Lung microvascular endothelial cell (primary cell): ENCODE results near the gene RNF8. TPM values are rescaled to one million over a fixed set of nuclear protein-coding genes. Genes with fewer than 3 reads are reported as not detected.

Experiments used
- DNase-seq, 2 donors: peaks; one replicate each; pipeline versions ENCODE4 v3.0.0 to v3.0.0-alpha.2; 2010; ENCODE audit warnings: low read depth in 2 of 2
- total RNA-seq: library from RNA; depleted of rRNA; stranded (reverse); fragments of >200 nt; gene quantifications from 2 replicates; pipeline ENCODE4 v1.2.1, GENCODE V29; 2014

The RNF8 gene
- total RNA-seq, 1 donor from 2014 or later = 20.8 TPM

DNA sequence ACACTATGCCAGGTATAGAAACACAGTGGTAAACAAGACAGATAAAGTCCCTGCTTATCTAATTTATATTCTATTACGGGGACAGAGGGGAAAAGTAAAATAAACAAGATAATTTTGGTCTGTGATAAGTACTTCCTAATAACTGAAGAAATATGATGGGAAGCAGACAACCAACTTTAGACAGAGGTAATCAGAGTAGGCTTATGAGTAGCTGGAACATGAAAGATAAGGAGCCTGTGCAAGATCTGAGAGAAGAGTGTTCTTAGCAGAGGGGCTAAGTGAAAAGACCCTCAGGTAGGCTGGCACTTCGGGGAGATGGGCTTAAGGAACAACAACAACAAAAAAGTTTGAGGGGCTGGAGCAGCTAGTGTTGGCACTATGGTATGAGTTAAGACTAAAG lies 4.1 kb downstream of the RNF8 start:
- no peak for DNase-seq

DNA sequence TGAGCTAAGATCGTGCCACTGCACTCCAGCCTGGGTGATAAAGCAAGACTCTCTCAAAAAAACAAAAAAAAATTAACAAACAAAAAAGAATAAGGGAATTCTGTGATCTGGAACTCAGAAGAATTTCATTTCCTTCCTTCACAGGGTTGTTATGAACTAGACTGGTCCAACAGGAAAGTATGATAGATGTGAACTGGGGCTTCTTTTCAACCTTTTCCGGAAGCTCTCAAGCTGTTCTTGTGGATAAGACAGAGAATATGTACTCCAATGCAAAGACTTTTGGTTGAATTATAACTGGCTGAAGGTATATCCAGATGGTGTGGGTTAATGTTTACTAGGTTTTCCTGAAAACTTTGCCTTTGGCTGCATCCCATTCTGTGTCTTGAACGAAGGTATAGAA lies 5.3 kb downstream of the RNF8 start:
- DNase-seq = peak; percentile 17 to 87

DNA sequence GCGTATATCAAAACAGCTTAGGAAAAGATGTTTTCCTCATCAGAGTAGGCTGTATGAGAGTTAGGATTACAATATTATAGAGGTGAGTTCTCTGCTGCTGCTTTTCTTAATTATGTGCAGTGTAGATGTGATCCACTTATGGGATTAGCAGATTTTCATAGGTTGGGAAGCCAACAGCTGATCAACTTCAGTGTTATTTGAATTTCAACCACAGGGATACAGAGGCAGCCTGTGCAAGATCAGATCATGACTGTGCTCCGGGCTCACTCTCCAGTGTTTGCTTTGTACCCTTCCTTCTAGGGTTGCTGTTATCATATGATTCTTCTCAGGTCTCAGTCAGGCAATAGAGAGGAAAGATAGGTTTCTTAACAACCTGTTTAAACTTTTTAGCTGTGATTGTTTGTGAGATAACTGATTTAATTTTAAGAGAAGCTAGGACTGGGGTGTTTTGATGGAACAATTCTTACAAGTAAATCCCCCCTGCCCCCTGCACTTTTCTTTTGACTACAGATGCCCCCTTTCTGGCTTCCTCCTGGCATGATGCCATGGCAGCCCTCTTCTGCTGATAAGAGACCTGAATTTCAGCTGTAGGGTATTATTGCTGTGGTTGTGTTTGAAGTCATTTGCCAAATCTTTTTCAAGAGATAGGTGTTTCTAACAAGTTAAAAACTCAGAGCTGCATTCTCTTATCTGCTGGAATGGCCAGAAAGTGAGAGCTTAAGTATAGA lies 8.5 kb downstream of the RNF8 start:
- no peak for DNase-seq

DNA sequence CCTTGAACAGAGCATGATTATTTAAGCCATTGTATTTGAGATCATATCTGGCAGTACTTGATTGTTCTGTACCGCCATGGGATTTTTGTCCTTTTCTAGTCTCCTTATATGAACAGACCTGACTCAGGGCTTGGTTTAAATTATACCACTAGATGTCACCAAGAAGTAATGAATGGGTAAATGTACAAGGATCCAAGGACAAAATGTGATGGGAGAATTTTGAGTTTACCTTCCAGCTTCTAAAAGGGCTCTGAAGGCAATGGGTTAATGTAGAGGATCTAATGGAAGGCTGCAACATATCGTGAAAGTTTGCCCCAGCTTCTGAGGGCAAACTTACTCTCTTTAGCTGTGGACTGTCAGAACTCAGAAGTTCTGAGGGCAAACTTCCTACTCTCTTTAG lies 12.0 kb downstream of the RNF8 start:
- peak; percentile 40 to 45 for DNase-seq

DNA sequence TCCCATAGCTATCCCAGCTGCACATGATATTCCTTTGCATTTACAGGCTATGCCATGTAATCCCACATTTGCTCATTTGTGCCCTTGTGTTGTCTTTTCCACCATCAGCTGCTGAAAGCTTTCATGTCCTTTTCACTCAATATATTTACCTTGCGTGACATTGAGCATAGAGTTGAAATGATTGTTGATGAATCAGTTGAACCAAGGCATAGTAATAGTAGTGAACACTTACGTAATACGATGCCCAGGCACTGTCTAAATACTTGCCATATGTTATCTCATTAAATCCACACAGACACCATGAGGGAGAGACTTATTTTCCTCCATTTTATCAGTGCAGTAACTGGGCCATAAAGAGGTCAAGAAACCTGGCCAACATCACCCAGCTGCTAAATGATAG lies 13.1 kb downstream of the RNF8 start:
- no peak for DNase-seq

DNA sequence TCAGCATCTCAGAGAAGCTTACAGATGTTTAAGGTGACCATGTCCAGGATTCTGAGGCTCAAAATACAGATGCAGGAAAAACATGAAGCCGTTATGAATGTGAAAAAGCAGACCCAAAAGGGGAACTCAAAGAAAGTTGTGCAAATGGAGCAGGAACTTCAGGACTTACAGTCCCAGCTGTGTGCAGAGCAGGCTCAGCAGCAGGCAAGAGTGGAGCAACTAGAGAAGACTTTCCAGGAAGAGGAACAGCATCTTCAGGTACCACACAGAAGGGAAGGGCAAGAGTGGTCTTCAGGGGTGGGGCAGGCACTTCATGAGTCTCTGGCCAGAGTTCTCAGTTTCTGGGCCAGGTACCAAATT lies 15.2 kb downstream of the RNF8 start:
- DNase-seq = no peak

DNA sequence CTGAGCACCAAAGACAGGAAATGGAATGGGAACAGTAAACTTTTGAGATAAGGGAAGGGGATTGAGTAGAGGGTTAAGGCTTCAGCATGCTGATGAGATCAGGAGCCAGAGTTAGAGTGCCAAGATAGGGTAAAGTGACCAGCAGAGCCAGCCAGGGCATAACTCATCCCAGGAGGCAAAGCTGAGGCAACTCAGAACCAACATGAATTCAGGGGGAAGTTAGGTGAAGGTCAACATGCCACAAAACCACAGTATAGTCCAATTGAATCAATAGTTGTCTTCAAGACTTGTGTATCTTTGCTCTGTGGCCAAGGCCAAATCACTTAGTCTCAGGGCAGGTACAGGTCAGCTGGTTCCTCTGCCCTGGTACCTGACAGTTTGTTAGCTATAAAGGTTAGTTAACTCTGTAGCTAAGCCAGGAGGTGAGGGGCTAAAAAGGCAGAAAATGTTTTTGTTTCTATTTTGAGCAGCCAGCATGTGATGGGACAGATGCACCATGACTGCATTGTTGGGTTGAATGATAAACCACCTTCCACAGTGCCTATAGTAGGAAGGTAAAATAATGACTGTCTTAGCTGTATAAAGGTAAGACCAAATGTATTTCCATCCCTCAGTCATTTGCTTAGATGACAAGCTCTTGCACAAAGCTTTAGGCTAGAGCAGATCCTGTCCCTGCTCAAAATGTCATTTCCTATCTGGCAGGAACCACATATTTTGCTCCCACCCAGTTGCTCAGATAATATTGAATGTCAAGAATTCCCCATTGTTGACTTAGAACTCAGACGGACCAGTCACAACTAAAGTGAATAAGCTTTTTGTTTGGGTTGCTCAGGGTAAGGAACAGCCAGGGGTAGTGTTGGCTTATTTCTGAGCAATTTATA lies 15.8 kb downstream of the RNF8 start:
- peak; percentile 68 to 69 for DNase-seq

DNA sequence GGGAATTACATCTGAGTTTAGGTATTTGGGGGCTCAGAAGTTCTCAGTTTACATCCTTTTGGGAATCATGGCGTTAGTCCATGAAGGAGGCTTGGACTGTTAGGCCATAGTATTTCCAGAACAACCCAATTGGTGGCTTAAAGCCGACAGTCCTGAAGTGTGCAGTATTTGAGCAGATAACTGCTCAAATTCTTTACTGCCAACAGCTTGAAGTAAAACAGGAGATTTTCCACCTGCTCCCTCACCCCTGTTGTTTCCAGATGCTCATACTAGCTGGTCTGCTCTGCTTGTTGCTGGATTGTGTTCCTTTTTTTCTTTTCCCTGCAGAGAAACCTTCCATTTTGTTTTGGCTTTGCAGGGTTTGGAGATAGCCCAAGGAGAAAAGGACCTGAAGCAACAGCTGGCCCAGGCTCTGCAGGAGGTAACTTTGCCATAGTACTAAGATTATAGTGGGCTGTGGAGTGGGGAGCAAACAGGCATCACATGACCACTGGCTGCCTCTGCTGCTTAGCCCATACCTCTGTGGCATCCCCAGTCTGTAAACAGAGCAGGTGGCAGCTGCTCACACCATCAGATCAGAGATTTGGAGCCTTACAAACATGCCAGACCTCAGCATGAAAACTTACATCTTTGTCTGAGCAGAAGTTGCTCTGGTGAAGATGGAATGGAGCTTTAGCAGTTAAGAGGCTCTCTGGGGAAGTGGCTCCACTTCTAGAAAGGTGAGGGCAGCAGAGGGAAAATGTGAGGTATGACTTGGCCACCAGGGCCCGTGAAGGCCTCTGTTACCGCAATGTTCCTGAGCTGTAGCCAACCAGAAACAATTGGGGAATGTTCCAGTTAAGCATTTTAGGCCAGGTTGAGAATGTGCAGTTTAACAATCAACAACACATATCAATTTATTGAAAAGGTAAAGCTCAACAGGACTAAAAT lies 17.6 kb downstream of the RNF8 start:
- no peak for DNase-seq

DNA sequence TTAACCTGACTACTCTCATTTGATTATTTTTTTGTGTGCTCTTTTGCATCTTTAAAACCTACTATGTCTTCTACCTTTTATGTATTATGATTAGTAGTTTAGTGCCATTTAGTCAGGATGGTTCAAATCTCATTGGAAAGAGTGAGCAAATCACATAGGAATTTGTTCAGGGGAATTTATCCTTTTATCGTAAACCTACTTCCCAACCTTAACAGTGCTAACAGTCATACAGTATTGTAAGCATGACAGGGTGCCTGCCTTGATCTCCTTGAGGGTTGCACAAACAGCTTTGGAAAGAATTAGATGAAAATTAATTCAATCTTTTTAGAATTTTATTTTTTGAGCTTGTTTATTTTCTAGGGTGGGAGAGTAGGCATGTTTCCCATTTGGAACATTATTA lies 18.3 kb downstream of the RNF8 start:
- DNase-seq = no peak

DNA sequence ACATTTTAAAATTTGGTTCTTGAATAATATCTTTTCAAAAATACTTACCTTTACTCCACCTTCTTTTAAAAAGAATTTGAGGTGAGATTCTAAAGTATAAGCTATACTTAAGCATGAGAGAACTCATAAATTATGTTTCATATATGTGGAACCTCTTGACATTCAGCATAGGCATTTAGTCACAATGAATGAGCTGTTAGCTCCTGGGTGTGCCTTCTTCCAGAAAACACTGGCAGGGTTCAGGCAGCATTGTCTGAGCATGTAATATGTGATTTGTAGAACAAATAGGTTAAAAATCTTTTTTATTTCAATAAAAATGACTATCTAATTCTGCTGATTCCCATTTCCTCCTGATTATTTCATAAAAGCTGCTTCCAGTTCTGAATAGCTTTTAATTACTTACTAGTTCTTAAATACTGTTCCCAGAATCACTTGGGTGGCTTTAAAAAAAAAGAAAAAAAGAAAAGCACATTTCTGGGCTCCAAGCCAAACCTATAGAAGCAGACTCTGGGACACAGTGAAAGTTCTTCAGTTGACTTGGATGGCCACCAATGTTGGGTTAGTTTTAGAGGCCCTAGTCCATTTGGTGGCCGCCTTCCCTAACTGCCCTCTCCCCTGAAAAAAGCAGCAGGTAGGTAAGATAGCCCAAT lies 20.2 kb downstream of the RNF8 start:
- DNase-seq = peak in 1 of 2 donors; percentile 27

DNA sequence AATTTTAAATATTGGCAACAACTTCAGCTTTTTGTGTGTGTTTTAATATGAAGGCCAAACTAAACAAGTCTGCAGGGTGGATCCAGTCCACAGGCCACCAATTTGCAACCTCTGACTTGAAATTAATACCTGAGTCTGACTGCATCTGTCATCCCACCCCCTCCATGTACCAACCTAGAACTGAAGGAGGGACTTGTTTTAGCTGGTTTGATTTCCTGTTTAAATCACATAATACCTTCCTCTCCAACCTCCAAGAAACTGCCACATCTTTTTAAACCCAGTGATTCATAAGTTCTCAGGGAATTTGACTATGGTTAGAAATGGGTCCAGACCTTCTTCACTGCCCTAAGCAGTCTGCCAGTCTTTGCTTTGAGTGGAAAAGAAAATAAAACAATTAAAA lies 21.6 kb downstream of the RNF8 start:
- DNase-seq = no peak

DNA sequence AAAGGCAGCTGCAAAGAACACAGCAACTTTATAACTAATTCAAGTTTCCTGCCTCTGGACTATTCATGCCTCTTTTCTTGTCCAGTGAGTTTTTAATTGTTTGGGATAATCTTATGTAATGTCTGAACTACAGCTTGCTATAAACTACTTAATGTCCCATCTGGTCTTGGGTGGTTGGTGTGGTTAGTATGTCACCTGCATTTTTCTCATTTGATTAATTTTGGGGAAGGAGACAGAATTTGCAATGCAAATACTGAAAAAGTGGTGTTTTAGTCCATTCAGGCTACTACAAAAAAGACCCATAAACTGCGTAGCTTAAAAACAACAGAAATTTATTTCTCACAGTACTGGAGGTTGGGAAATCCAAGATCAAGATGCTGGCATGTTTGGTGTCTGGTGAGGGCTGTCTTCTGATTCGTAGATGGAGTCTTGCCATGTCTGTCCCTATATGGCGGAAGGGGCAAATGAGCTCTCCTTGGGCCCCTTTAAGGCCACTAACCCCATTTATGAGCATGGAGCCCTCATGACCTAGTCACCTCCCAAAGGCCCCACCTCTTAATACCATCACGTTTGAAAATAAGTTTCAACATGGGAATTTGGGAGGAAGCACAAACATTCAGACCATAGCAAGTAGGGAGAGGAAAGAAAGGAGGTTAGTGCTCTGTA lies 22.4 kb downstream of the RNF8 start:
- no peak for DNase-seq

DNA sequence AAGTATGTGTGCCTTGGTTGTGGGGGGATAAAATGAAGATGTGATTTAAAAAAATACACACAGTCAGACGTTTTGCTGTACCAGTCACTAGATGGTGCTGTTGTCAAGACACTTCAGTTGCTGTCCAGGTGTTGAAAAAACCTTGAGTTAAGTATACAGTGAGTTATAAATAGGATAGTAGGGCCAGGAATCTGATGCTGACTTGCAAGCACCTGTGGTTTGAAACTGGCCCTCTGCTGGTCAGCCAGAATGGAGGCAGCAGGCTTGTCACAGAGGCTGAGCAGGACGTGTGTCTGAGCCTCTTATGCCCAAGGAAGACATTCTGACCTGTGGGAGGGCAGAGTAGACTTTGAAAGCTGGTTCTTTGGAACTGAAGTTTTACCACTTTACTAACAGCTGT lies 27.8 kb downstream of the RNF8 start:
- peak; percentile 69 to 72 for DNase-seq

DNA sequence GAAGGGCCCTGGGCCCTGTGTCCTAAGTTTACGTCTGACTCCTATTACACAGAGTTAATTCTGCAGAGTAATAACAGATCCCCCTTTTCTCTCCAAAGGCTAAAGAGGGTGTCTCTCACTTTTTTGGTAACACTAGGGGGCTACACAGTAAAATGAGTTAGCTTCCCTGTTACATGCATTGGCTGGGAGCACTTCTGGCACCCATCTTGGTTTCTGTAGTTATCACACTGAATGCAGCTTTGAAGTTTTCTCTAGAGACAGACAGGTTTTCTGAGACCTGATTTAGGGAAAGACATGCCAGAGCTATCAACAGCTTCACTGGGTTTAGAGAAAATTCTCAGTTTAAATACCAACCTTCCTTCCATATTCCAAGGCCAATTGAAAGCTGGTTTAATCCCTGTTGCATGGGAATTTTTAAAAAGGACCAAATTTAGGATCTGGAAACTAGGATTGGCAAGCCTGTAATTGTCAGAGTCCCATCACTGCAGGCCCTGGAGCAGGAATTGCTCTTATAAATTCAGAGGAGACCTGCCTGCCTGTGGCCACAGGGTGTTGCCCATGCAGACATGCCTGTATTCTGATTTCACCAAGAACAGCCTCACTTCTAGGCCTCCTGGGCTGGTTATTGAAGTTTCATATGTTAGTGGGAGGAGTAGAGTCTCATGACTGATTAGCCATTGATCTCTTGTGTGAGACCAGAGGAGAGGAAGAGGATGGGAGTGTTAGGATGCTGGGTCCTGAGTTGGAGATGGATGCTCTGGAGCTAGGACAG lies 29.4 kb downstream of the RNF8 start:
- DNase-seq = no peak

DNA sequence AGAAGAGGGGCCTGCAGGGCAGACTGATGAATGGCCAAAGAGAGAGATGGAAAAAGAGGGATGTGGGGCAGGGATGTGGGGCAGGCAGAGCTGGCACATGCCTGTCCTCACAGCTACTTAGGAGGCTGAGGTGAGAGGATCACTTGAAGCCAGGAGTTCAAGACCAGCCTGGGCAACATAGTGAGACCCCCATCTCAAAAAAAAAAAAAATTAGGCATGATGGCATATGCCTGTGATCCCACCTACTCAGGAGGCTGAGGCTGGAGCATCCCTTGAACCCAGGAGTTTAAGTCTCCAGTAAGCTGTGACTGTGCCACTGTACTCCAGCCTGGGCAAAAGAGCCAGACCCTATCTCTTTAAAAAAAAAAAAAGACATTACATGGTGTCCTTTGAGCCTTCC lies 34.8 kb downstream of the RNF8 start:
- DNase-seq = no peak

DNA sequence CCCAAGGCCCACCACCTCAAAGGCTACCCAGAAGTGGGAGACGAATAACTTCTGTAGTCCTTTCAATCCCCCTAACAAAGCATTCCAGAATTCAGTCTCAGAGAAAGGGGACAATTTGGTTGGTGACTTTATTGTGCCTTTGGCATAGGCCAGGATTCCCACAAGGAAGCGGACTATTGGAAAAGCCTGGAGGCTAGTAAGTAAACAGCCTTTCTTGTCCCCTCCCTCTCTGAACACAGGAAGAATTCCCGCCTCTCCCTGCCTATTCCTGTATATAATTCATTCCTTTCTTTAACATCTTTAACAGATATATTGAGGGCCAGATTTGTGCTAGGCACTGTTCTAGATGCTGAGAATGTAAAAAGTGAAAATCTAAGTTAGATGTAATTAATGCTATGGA lies 36.1 kb downstream of the RNF8 start:
- DNase-seq = no peak

DNA sequence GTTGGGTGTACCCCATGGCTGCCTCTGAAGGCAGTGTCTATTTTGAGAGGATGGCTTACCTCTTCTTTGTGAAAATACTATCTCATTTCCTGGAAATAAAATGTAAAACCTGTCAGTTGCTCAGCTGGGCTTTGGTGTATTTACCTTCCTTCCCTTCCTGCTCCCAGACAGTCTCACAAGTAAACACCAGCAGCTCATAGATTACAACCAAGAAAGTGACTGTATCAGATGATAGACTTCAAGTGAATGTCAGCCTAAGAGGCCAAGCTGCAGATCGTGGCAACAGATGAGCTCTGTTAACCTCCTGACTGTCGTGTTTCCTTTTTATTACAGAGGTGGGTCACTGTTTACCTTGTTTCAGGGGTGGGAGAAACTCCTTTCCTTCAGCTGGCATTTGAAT lies 37.3 kb downstream of the RNF8 start:
- DNase-seq = no peak

DNA sequence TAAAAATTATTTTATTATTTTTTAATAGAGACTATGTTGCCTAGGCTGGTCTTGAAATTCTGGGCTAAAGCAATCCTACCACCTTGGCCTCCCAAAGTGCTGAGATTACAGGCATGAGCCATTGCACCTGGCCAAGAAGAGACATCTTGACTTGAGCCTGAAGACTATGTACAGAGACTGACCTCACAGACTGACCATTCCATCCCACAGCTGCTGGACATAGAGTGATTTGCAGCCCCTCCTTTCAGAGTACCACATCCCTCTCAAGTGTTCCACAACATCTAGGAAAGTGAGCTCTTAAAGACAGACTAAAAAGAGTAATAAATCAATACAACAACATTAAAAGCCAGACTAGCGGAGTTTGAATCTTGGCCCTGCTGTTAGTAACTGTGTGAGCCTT lies 39.0 kb downstream of the RNF8 start:
- DNase-seq = no peak

DNA sequence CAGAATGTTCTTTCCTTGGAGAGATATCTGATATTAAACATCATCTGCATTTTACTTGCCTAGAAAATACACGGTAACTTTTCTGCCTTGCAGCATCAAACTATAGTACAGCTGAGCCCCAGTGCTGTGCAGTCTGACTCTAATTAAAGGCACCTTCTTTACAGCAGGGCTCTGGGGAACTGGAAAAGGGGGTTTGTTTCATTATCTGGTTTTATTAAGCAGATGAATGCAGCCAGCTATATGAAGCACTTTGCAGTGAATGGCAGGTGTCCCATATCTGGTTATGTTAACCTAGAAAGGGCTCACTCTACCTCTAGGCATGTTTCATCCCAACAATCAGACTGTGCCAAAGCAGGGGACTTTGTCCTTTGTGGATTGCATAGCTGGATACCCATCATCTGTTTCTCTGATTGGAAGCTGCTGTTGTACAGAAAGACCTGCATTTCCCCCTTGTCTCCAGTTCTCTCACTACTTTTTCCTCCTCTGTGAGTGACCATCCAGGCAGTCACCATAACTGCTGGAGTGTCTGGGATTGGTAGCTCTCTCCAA lies 39.7 kb downstream of the RNF8 start:
- no peak for DNase-seq
